Measurements from ENCODE around the gene LCN12. TPM values are rescaled to one million over a fixed set of nuclear protein-coding genes. Genes with fewer than 3 reads are reported as not detected.

Gene LCN12
- polyA plus RNA-seq, 4 donors = 15.7 to 53.5 (median 30.7) TPM

DNA sequence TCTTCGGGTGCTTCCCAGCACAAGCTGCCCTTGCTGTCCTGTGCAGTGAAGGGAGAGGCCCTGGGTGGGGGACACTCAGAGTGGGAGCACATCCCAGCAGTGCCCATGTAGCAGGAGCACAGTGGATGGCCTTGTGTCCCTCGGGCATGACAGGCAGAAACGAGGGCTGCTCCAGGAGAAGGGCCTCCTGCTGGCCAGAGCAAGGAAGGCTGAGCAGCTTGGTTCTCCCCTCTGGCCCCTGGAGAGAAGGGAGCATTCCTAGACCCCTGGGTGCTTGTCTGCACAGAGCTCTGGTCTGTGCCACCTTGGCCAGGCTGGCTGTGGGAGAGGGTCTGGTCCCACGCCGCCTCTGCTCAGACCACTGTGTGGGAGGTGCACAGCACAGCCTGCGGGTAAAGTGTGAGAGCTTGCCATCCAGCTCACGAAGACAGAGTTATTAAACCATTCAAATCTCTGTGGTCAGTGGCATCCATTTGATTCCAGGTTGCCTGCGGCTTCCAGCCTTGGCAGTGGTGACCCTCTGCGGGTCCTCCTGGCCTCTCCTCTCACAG lies 25.8 kb upstream of the LCN12 start:
- no peak for DNase-seq (ENCODE audit: low read depth in 4 of 4, low spot score in 2 of 4)

DNA sequence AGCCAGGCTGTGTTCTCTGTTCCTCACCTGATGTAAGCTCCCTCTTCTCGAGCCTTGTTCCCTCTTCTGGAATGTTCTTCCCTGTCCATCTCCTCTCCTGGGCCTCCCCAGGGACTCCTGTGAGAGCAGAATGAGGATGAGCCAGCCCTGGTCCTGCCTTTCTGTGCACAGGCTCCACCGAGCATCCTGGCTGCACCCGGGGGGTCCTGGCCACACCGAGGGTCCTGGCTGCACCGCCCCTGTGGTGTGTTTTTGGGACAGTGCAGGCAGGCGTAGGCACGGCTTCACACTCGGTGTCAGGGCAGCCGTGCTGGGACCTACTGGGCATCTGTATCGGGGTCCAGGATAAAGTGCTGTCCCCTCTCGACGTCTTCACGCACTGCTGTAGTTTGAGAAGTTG lies 25.3 kb upstream of the LCN12 start:
- DNase-seq (ENCODE audit: low read depth in 4 of 4, low spot score in 2 of 4) = no peak

DNA sequence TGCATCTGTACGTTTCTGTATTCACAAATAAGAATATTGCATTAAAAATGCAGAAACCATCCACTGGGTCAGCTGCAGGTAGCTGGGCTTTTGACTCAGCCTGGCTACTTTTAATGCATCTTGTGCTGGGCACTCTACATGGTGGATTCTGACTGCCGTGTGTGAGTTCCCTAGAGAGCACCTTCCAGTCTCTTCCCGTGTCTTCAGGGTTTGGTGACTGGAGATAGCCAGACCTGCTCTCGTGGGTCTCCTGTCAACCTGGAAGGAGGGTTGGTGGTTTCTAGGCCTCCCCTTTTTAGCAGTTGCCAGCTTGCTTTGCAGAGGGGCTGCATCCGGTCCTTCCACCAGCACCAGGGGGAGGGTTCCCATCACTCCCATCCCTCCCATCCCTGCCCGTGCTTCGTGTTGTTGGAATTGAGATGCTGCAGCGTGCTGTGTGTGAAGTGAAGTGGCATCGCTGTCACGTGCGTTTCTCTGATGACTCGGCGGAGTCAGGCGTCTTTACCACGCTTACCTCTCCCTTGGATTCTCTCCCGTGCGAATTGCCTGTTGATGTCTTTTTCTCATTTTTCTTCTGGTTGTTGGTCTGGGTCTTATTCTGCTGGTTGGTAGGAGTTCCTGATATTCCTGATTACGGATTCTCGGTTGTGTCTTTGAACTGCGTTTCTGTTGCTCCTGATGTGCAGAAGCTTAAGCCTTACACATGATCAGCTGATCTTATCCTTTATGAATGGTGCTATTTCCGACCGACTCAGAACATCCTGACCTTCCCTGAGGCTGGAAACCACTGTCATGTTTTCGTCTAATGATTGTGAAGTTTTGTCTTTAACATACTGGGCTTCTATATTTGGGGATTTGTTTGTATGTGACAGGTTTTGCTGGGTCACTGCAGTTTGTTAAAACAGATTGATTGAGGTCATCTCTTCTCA lies 24.5 kb upstream of the LCN12 start:
- no peak for DNase-seq (ENCODE audit: low read depth in 4 of 4, low spot score in 2 of 4)

DNA sequence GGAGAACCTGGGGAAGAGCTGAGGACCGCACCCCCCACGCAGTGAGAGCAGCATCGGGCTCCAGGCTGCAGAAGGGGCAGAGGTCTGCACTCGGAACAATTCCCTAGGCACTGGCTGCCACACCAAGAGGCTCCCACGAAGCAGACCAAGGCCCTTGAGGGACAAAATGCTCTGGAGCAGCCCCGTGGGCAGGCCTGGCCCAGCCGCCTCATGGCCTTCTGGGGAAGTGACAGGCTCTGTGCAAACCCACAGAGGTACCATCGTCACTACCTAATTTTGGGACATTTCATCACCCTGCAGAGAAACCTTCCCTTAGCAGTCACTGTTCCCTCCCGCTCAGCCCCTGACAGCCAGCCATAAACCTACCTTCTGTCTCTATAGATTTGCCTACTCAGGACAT lies 23.5 kb upstream of the LCN12 start:
- DNase-seq (ENCODE audit: low read depth in 4 of 4, low spot score in 2 of 4) = no peak

DNA sequence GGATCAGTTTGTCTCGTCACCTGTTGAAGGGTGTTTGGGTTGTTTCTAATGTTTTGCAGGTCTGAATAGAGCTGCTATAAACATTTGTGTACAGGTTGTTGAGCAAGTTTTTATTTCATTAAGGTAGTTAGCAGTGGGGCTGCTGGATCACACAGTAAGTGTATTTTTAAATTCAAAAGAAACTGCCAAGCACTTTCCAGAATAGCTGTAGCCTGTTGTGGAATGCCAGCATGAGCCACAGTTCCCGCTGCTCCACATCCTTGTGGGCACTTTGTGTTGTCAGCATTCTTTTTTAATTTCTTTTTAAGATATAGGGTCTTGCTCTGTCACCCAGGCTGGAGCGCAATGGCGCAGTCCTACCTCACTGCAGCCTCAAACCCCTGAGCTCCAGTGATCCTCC lies 22.1 kb upstream of the LCN12 start:
- no peak for DNase-seq (ENCODE audit: low read depth in 4 of 4, low spot score in 2 of 4)

DNA sequence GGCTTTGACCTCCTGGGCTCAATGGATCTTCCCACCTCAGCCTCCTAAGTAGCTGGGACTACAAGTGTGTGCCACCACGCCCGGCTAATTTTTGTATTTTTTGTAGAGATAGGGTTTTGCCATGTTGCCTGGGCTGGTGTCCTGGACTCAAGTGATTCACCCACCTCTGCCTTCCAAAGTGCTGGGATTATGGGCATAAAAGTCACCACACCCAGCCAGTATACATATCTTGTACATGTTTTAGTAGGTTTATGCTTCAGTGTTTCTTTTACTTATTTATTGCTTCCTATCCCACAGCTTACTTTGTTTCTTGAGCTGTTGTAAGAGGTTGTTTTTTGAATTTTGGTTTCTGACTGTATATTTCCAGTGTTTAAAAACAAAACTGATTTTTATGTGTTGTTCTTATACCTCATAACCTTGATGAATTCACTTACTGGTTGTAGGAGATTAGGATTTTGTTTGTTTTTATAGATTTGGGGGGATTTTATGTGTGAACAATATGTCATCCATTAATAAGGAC lies 20.4 kb upstream of the LCN12 start:
- DNase-seq (ENCODE audit: low read depth in 4 of 4, low spot score in 2 of 4) = no peak

DNA sequence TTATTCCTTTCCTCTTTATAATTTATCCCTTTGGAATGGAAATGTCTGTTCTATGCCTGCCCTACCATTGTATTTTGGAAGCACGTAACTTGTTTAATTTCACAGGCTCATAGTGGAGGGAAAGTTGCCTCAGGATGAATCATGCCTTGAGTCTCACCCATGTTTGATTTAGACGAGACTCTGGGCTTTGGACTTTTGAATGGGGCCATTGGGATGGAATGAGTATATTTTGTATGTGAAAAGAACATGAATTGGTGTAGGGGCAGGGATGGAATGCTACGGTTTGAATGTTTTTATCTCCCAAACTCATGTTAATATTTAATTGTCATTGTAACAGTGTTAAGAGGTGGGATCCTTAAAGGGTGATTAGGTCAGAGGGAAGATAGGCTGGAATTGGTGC lies 17.8 kb upstream of the LCN12 start:
- no peak for DNase-seq (ENCODE audit: low read depth in 4 of 4, low spot score in 2 of 4)

DNA sequence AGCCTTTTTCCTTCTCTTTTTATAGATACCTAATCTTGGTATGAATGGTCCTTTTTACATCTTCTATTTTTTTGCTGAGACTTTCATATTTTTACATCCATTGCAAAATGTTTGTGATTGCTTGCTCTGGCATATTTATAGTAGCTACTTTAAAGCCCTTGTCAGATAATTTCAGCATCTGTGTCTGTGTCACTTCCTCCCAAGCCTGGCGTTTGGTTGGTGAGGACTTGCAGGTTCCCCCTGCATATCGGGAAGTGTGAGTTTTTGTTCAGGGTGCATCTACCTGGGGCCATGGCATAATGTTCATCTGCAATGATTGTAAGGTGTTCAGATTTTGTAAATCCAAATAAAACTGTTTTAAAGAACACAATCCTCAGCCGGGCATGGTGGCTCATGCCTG lies 16.4 kb upstream of the LCN12 start:
- DNase-seq (ENCODE audit: low read depth in 4 of 4, low spot score in 2 of 4) = no peak

DNA sequence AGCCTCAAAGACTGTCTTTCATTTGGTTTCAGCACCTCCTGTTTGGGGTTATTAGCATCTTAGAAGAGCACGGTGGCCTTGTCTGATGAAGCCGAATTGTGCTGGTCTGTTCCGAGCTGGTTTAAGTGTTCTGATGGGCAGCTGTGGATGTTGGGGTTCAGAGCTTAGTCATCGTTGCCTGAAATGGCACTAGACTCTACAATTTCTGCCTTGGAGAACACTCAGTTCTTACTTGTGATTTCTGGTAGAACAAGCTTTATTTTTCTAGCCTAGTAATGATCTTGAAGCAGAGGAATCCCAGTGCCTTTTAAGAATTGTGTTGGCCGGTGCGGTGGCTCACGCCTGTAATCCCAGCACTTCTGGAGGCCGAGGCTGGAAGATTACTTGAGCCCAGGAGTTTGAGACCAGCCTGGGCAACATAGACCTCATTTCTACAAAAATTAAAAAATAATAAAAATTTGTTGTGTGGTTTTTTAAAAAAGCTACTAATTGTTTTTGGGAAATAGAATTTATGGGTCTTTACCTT lies 15.4 kb upstream of the LCN12 start:
- DNase-seq (ENCODE audit: low read depth in 4 of 4, low spot score in 2 of 4) = no peak

DNA sequence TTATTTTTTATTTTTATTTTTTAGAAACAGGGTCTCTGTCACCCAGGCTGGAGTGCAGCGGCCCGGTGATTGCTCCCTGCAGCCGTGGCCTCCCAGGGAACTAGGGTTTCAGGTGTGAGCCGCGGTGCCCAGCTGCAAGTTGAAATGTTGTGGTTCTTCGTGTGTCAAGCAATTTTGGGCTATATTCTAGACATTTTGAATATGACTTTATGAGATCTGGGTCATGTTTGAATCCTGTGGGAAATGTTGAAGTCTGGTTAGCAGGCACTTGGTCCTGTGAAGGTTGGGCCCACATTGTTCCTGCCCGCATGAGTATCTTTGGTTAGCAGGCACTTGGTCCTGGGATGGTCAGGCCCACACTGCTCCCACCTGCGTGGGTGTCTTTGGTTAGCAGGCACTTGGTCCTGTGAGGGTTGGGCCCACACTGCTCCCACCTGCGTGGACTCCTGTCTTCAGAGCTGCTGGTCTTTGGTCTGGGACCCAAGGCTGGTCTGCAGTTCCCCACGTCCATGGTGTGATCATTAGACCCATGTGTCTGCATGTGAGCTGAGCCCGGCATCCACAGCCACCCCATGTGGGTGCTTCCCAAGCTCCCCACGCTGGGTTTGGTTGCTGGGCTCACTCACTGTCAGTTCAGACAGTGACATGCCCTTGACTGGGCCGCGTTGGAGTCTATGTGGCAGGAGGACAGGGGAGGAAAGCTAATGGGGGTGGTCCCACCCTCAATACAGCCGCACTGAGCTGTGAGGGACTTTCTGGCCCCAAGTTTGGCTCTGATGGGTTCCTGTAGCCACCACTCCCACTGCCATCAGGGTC lies 14.7 kb upstream of the LCN12 start:
- DNase-seq (ENCODE audit: low read depth in 4 of 4, low spot score in 2 of 4) = no peak

DNA sequence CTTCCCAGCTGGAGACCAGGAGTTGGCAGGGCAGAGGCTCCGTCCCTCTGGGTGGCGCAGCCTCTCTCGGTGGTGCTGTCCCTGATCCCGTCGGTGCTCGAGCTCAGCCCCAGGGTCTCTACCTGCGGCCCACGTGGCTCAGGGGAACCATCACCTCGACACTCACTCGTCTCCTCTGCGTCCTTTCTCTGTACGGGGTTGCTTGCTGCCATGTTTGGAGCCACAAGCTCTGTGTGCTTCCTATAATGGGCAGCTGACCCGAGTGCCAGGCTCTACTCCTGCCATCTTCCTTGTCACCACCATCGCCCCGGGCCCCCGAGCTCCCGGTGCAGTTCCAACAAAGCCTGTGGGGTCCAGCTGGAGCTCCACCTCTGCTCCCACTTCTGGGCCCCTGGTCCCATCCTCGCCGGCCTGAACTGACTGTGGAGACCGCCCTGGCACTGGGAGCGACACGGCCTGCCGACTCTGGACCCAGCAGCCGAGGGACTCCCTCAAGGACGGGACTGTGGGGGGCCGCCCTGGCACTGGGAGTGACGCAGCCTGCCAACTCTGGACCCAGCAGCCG lies 12.6 kb upstream of the LCN12 start:
- DNase-seq (ENCODE audit: low read depth in 4 of 4, low spot score in 2 of 4) = no peak

DNA sequence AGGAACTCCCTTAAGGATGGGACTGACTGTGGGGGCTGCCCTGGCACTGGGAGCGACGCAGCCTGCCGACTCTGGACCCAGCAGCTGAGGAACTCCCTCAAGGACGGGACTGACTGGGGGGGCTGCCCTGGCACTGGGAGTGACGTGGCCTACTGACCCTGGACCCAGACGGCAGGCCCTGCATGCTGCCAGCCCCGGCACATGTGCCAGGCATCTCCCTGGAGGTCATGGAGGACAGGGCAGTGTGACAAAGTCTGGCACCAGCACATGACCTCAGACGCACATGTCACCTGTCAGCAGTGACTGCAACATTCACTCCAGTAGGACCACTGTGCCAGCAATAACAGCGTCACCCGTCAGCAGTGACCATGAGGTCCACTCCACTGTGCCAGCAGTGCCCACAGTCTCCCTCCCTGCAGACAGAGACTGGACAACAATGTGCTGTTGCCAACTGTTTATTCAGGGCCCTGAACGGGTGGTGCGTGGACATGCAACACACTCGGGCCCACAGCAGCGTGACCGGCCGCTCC lies 12.0 kb upstream of the LCN12 start:
- DNase-seq (ENCODE audit: low read depth in 4 of 4, low spot score in 2 of 4) = no peak

DNA sequence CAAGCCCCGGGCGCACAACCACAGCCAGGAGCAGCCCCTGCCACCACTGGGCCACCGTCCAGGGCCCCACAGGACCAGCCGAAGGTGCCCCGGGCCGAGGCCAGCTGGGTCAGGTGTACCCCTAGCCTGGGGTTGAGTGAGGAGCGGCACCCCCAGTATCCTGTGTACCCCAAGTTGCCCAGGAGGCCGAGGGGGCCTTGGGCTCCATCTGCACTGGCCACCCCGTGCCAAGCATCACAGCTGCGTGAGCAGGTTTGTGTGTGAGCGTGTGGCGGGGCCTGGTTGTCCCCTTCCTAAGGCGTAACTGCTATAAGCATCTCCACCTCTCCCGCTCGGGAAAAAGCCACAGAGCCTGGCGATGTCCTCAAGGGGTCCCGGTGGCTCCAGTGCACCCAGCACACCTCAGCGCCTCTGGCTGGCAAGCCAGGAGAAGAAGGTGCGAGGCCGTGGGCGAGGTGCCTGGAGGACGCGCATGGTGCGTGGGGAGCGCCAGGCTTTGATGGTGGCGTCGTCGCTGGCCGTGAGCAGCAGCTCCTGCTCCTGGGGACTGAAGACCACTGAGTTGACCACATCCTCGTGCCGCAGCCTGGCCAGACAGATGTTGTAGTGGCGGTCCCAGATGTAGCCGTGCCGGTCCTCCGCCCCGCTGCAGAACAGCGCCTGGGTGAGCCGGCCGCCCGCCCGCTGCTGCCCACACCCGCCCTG lies 11.4 kb upstream of the LCN12 start:
- no peak for DNase-seq (ENCODE audit: low read depth in 4 of 4, low spot score in 2 of 4)

DNA sequence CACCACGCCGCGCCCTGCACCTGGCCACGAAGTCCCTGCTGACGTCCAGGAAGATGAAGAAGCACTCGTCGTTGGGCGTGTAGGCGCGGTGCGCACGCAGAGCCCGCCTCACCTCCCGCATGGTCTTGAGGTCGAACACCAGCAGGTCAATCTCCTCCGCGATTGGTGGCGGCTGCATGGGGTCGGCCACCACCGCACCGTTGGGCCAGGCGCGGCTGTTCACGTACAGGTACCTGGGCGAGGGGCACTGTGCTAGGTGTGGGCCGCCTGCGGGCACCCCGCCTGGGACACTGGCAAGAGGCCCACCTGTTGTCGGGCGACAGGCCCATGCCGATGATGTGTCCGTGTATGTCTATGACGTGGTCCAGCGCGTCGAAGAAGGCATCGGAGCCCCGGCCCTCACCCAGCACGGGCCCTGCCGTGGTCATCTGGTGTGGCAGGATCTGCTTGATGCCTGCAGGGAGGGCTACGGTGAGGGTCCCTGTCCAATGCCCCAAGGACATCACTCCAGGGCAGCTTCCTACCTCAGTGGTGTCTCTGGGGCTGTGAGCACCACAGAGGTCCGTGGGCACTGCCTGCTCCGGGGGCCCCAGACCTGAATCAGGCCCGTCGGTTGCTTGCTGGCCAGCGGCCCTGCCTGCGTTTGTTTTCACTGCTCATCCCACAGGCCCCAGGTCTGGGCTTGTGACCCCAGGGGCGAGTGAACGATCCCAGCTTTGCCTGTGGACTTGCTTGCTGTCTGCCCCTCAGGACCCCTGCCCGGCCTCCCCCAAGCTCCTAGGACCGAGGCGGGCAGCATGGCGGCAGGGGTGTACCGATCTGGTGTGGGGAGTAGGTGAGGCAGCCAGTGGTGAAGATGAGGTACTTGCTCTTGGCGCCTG lies 10.6 kb upstream of the LCN12 start:
- no peak for DNase-seq (ENCODE audit: low read depth in 4 of 4, low spot score in 2 of 4)

DNA sequence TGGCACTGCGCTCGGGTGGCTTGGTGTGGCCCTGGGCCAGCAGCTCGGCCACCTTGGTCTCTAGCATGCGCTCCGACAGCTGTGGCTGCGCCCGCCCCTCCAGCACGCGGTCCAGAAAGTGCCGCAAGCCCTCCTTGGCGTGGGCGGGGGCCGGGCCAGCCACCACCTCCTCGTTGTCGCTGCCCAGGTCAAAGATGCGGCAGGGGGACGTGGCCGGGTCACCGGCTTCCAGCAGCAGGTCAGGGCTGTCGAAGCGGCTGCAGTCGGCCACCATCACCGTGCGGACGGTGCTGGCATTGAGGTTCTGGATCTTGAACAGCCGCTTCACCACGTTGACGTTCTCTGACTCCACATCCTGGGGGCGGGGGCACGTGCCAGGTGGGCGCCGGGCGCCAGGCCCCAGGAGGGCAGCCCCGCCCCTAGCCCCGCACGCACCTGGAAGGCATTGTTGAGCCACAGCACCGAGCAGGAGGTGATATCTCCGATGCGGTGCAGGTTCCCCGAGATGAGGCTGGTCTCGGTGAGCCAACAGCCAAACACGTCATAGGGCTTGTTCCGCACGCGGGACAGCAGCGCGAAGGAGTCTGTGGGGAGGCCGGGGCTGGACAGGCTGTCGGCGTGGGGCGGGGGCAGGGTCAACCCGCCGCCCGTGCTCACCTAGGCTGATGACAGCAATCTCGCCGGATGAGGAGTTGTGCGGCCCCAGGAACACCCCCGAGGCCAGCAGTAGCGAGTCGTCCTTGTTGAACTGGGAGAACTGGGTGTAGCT lies 9.8 kb upstream of the LCN12 start:
- DNase-seq (ENCODE audit: low read depth in 4 of 4, low spot score in 2 of 4) = no peak

DNA sequence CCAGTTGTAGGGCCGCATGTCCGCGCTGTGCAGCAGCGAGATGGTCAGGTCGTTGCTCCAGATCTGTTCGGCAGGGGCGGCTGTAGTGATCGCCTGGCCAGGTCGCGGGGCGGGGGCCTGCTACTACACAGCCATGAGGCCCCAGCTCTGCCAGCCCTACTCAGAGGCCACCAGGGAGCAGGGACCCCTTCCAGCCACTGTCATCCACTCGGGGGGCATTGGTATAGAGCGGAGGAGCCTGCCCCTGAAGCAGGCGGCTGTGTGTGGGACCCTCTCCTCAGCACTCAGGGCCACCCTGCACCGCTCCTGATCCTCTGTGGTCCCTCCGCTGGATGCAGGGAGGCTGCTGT lies 9.2 kb upstream of the LCN12 start:
- DNase-seq (ENCODE audit: low read depth in 4 of 4, low spot score in 2 of 4) = no peak

DNA sequence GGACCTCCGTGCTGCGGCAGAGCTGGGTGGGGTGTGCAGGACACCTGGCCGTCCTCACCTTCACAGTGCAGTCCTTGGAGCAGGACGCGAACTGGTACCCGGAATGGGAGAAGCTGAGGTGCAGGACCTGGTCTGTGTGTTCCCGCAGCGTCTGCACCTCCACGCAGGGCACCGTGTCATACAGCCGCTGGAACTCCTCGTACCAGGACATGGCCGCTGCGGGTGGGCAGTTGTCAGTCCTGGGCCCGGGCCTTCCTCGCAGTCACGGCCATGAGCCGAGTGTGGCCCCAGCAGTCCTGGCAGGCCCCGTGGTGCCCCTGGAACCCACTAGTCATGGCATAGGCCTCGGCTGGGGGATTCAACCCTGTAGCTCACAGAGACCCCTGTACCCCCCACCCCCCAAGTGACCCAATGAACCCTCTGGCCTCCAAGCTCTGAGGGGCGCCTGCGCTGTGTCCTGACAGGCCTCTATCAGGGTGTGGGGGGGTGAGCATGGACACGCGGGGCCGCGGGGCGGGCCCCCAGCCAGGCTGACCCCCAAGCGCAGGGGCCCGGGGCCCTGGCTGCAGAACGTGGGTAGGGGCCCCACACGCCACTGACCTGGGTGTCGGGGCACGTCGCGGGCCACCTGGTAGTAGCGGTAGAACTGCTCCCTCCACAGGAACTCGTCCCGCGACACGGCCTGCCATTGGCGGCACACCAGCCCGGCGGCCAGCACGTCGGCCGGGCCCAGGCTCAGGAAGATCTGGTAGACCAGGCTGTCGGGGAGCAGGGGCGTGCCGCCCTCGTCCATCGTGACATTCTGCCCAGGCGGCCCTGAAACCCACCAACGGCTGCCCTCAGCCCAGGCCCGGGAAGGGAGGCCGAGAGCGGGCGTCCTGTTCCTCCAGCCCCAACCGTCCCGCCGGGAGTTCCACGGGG lies 8.5 kb upstream of the LCN12 start:
- no peak for DNase-seq (ENCODE audit: low read depth in 4 of 4, low spot score in 2 of 4)
